NOMO-1 treated with DMSO at 0.1 percent for 48 hours (cell line): Measurements from ENCODE around the gene CD300E.
A peak's percentile ranks its signal among the peaks of the same experiment; 100 is the strongest.
"Not testable (repeated sequence)": the region's sequence is repeated elsewhere in the genome, so short reads cannot be mapped to it uniquely, and the experiment has no call there.

Experiments
- DNase-seq: peaks from one replicate; lab custom pipeline; 2025; ENCODE audit not compliant: unreplicated experiment; lab: John Stamatoyannopoulos, UW

CD300E gene

GRCh38 chr17:74601944-74602572 is 21.5 kb downstream of the CD300E start:
- DNase-seq, result peak; percentile 56

GRCh38 chr17:74599448-74599939 is 24.0 kb downstream of the CD300E start:
- peak; percentile 97 for DNase-seq

- DNase-seq, result peak; percentile 45
Observed at GRCh38 chr17:74599023-74599399, 24.5 kb downstream of the CD300E start.

GRCh38 chr17:74598346-74599022 is 25.1 kb downstream of the CD300E start:
- no peak for DNase-seq

- DNase-seq, result no peak
Observed at GRCh38 chr17:74597069-74597790, 26.3 kb downstream of the CD300E start.

GRCh38 chr17:74595037-74595750 is 28.3 kb downstream of the CD300E start:
- peak; percentile 40 for DNase-seq

GRCh38 chr17:74592087-74592990 is 31.2 kb downstream of the CD300E start, which contains the start of gene CD300LD:
CD300LD (minus strand) TSS chr17:74592283; CDS start chr17:74592202, 81 bp downstream.
- DNase-seq, result peak; percentile 83

- DNase-seq, result no peak
Observed at GRCh38 chr17:74591503-74591902, 32.0 kb downstream of the CD300E start.

GRCh38 chr17:74585711-74586110 is 37.8 kb downstream of the CD300E start:
- DNase-seq, result no peak

GRCh38 chr17:74584292-74585060 is 39.1 kb downstream of the CD300E start:
- no peak for DNase-seq

GRCh38 chr17:74582633-74583032 is 40.9 kb downstream of the CD300E start:
- no peak for DNase-seq

- DNase-seq, result no peak
Observed at GRCh38 chr17:74579900-74580299, 43.6 kb downstream of the CD300E start.

- DNase-seq, result no peak
Observed at GRCh38 chr17:74578979-74579378, 44.6 kb downstream of the CD300E start.

- no peak for DNase-seq
Observed at GRCh38 chr17:74574489-74575142, 48.9 kb downstream of the CD300E start.

- DNase-seq, result not testable (repeated sequence)
Observed at GRCh38 chr17:74573635-74574034, 49.9 kb downstream of the CD300E start.

- no peak for DNase-seq
Observed at GRCh38 chr17:74573169-74573568, 50.4 kb downstream of the CD300E start.

- DNase-seq, result peak; percentile 18
Observed at GRCh38 chr17:74571621-74572270, 51.8 kb downstream of the CD300E start.
